Stimulated activated CD8-positive, alpha-beta memory T cell treated with anti-CD3 and anti-CD28 coated beads, Interleukin-12 subunit alpha, Interleukin-12 subunit beta, amount 100 ng/mL, for 1 hour (primary cell): ENCODE data around the gene YOD1.

Source experiments
- DNase-seq: peaks from one replicate; pipeline ENCODE4 v3.0.0-alpha.2; 2020; ENCODE audit warnings: low read depth

YOD1 gene

DNA sequence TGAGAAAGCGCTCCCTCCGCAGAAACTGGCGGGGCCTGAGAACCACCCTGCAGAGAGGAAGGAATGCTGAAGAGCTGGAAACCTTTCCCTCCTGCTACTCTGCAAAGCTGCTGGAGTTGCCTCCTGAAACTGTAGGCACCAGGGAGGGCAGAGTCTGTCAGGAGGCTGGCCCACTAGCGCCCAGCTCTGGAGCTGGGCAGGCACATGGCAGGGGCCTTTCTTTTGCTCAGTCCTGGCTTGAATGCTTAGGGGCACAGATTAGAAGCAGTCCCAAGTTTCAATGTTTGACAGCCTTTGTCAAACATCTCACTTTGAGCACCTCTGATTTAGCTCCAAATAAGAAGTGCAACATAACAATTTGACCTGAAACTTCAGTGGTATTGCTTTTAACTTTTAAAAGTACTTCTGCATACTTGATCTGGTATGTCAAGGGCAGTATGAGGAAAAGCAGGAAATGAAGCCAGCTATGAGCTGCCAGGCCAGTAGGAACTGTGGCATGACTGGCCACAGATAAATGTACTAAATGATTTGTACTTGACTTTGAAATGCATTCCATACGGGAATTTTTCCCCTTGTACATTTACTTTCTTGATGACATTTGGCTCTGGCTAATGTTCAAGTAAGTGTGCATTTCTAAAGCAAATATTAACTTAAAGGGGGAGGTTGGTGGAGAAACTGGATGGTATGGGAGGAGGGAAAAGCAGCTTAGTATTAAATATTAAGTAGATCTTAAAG is 25.7 kb downstream of the YOD1 start:
- no peak for DNase-seq

DNA sequence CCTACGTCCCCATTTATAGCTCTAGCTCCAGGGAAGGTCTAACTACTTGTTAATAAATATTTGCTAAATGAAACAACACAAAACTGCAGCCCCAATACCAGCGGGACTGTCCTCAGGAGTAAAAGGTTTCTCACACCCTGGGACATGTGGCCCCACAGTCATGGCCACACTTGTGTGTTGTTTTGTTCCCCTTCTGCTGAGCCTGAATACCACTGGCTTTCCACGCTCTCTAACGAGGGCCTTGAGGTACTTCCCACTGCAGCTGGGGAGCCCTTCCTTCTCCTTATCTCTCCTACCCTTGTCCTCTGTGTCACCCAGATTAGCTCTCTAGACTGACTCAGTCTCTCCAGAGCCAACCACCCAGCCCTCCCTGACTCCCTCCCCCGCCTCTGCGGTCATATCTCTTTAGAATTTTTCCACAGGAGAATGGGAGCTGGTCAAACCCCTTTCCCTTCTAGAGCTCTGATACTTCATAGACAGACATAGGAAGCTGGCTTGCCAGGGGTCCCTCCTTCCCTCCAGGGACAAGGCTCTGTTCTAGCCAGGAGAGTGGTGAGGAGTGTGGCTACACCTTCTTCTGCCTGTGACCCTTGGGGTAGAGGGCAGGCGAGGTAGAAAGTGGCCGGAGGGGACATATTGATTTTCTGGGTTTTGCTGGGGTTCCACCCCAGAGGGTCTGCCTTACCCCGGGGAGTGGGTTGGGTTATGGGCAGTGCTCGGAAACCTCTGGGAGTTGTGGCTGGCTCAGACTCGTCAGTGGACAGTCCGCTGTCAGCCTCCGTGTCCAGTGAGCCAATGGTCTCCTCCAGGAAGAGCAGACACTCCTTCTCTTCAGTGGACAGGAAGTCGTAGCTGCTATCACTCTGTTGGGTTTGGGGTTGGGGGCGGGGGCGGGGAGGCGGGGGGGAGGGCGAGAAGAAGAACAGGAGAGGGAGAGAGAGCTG is 26.5 kb downstream of the YOD1 start:
- no peak for DNase-seq

DNA sequence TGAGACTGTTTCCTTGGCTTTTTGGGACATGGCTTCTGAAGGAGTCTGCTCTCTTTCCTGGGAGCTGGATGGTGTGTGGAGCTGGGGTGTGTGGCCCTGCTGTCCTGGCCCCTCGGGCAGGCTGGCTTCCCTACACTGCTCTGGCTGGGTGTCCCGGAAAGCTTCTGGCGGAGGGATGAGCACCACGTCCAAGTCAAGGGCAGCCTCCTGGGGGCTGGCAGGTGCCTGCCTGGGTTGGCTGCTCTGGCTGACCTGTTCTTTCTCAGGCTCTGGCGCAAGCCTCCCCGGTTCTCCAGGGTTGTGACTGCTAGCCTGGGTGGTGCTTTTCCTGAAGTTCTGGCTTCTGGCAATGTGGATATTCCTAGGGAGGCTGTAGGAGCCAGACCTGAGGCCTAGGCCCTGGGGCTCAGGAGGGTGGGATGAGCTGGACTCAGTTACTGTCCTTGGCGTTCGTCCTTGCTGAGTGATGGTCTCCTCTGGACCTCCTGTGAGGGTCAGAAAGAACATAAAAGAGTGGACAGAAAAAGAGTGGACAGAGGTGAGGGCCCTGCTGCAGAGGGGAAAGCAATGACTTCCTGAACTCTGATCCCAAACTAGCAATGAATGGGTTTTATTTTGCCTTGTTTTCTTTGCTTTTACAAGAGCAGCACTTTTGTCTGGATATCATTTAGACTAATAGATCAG is 27.9 kb downstream of the YOD1 start:
- DNase-seq: no peak

DNA sequence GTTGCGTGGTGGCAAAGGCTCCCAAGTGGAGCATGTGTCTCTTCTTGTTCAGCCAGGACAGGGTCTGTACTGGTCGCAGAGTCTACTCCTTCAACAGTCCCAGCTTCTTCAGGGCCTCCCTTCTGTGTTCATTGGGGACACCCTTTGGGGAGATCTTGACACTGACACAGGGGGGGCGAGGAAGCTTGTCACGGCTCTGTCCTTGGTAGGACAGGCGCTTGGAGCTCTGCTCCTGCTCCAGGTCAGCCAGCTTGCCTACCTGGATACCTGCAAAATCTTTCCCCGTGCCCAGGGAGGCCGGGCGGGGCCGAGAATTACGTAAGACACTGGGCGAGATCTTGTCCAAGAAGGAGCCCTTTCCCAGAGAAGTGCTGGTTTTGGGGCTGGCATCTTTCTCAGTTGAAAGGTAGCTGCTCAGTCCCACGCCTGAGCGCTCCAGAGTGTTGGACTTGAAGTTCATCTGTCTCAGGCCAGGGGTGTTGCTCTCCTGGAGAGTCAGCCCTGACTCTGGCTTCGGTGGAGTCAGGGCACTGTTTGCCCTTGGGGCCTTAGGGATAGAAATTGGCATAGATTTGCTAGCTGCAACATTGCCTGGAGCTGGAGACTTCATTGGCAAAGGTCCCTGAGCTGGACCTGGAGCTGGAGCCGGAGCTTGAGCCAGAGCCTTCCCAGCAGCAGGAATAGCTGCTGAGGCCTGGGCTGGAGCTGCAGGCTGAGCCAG is 29.0 kb downstream of the YOD1 start:
- DNase-seq: no peak

- no peak for DNase-seq
Observed at GRCh38 chr1:207021139-207021861, 29.7 kb downstream of the YOD1 start.

- DNase-seq: no peak
Observed at GRCh38 chr1:207020709-207021107, 30.3 kb downstream of the YOD1 start.

GRCh38 chr1:207020065-207020708 is 30.8 kb downstream of the YOD1 start:
- DNase-seq: no peak

GRCh38 chr1:207019661-207020060 is 31.3 kb downstream of the YOD1 start:
- DNase-seq: no peak

GRCh38 chr1:207019161-207019560 is 31.8 kb downstream of the YOD1 start:
- DNase-seq: no peak

DNA sequence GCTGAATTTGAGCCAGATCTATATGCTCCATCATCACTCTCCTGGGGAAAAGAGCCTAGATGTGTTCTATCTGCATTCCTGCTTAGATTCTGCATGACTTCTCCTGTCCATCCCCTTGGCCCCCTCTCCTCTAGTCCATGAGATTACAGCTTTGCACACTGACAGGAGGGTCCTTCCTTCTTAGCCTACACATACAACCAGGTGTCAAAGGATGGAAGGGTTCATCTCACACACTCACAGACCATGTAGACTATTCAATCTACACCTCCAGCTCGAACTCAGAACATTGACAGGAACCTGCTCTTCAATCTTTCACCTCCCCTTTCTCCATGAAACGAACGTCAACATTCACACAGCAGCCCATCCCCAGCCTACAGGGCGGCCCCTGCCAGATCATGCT is 32.3 kb downstream of the YOD1 start:
- no peak for DNase-seq

DNA sequence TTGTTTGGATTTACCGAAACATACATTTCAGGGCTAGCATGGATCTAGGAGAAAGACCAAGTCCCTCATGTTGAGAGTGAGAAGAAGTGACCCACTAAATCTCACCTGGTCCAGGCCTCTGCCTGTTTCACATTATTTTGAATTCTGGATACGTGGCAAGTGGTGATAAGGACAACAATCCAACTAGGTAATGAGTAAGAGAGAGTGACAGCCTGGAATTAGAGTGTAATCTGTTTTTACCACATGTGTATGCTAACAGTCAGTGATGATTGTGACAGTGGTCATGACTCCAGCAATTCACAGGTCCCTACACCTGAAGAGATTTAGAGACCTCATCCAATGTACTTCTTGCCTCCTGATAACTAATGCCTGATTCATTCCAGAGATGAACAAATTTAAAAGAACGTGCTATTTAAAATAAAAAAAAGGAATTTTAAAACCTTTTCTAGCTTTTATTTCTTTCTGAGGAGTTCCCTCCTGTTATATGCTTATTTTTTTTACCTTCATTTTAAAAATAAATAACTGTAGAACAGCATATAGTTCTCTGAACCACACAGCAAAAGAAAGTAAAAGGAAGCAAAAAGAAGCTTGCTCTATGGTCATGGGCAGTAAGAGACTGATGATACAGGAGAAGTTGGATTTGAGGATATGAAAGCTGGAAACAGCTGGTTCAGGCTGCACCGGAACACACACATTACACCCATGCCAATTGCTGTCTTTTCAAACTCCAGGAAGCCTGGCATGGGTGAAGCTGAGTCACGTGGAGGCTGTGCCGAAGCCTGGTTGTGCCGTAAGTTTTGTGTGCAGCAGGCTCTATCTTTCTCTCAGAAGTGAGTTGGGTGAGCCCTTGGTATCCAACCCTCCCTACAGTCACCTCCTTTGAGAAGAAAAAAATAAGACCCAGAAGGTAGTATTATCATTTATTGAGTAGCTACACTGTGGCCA is 33.1 kb downstream of the YOD1 start:
- DNase-seq: no peak

DNA sequence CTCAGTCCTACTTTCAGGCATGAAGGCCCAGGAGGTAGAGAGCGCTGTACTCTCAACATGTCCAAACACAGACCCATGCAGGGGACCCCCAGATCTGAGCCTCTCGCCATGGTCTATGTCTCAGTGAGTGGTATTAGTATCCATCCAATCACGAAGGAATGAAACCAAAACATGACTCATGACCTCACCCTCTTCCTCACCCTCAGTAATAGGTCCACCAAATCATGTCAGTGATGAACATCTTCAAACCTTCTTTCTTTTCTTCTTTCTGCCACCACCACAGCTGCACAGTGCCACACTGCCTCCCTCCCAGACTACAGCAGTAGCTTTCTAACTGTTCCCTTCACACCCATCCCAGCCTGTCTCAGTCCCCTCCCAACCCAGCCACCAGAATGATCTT is 35.2 kb downstream of the YOD1 start:
- DNase-seq: no peak

GRCh38 chr1:207014728-207015127 is 36.3 kb downstream of the YOD1 start:
- no peak for DNase-seq

DNA sequence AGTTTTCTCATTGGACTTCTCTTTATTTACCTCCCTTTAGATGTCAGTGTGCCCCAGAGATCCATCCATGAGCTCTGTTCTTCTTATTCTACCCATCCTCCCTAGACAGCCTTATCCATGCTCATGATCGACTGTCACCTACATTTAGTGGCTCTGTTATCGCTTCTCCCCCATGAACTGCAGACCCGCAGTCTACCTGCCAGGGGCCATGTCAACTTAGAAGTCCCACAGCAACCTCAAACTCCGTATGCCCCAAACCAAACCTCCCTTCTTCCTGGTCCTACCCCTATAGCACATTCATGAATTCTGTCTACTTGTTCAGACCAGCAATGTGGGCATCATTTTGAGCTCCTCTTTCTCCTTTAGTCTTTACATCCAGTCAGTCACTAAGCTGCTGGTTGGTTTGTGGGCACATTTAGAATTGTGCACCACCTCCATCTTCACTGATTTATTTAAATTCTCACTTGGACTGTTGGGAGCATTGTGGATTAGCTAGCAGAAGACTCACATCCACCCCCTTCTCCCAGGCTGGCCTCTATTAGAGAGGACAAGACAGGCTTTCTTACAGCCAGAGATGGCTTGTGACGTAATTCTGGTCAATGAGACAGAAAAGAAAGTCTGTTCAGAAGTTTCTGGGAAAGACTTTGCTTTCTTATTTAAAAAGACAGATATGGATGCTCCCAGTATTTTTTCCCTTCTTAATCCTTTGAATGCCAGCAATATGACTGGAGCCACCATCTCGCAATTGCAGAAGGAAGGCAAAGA is 37.5 kb downstream of the YOD1 start:
- no peak for DNase-seq

- DNase-seq: no peak
Observed at GRCh38 chr1:207010726-207011125, 40.3 kb downstream of the YOD1 start.

GRCh38 chr1:207009945-207010344 is 41.1 kb downstream of the YOD1 start:
- DNase-seq: no peak

DNA sequence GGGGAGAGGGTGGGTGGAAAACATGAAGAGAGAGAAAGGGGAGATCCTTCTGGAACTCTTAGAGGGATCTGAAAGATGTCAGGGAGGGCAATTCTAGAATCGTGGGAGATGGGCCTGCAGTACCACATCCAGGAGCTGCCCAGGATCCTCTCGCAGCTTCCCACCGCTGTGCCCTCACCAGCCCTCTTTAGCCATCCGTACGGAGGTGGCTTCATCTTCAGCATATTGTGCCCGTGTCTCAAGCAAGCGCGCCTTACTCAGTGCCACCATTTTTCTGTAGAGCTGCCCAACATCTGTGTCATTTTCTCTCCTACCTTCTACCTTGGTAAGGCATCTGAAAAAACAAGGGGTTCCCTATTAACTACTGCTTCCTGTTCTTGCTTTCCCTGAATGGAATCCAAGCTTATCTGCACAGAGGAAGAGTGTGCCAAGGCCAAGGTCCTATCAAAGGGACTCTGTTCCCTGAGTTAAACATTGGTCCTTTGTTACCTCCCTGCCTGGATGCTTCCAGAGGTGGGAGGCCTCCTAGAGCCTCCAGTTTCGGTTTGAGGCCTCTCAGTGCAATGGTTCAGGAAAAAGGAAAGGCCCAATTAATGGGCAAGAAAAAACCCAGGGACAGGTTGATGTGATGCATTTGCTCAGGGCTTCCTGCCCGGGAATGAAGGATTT is 41.7 kb downstream of the YOD1 start:
- DNase-seq: no peak

- no peak for DNase-seq
Observed at GRCh38 chr1:207007352-207008033, 43.5 kb downstream of the YOD1 start.
